Activated naive CD4-positive, alpha-beta T cell treated with anti-CD3 and anti-CD28 coated beads for 36 hours (primary cell): ENCODE results near the gene EML2. TPM values are rescaled to one million over a fixed set of nuclear protein-coding genes. Genes with fewer than 3 reads are reported as not detected.
"Not testable (repeated sequence)": the region's sequence is repeated elsewhere in the genome, so short reads cannot be mapped to it uniquely, and the experiment has no call there.

ENCODE experiments used
- CTCF ChIA-PET: fragments of 350-600 bp; sonication (Branson Sonifier 250); formaldehyde crosslinking; loops from one replicate; lab custom pipeline; 2021; ENCODE audit warnings: antibody characterized with exemption; lab: Charles Lee
- DNase-seq: peaks from one replicate; pipeline ENCODE4 v3.0.0-alpha.2; 2020
- H3K27ac Mint-ChIP-seq: one replicate; pipeline ENCODE4 v1.8.0; 2021; ENCODE audit warnings: mild to moderate bottlenecking, mixed read lengths
- H3K27me3 Mint-ChIP-seq: one replicate; pipeline ENCODE4 v1.8.0; 2021; ENCODE audit warnings: low read depth, mixed read lengths
- H3K36me3 Mint-ChIP-seq: one replicate; pipeline ENCODE4 v1.8.0; 2021; ENCODE audit warnings: low read depth, mixed read lengths
- H3K4me1 Mint-ChIP-seq: one replicate; pipeline ENCODE4 v1.8.0; 2021; ENCODE audit warnings: low read depth, mixed read lengths
- H3K4me3 Mint-ChIP-seq: one replicate; pipeline ENCODE4 v1.8.0; 2021; ENCODE audit warnings: mild to moderate bottlenecking, moderate library complexity, mixed read lengths
- H3K9me3 Mint-ChIP-seq: one replicate; pipeline ENCODE4 v1.8.0; 2021; ENCODE audit warnings: mixed read lengths
- intact Hi-C: fragments of 100-400 bp; cut with micrococcal nuclease; formaldehyde crosslinking; loops from one replicate; pipeline ENCODE4 v1.15.1; 2023
- total RNA-seq, 2 experiments: library from RNA; stranded (reverse); gene quantifications; one replicate each; pipeline ENCODE4 v1.2.3, GENCODE V29; 2021

The EML2 gene, protein sequence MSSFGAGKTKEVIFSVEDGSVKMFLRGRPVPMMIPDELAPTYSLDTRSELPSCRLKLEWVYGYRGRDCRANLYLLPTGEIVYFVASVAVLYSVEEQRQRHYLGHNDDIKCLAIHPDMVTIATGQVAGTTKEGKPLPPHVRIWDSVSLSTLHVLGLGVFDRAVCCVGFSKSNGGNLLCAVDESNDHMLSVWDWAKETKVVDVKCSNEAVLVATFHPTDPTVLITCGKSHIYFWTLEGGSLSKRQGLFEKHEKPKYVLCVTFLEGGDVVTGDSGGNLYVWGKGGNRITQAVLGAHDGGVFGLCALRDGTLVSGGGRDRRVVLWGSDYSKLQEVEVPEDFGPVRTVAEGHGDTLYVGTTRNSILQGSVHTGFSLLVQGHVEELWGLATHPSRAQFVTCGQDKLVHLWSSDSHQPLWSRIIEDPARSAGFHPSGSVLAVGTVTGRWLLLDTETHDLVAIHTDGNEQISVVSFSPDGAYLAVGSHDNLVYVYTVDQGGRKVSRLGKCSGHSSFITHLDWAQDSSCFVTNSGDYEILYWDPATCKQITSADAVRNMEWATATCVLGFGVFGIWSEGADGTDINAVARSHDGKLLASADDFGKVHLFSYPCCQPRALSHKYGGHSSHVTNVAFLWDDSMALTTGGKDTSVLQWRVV
- 100 to 1,000 TPM; 145 to 159 TPM for total RNA-seq

DNA sequence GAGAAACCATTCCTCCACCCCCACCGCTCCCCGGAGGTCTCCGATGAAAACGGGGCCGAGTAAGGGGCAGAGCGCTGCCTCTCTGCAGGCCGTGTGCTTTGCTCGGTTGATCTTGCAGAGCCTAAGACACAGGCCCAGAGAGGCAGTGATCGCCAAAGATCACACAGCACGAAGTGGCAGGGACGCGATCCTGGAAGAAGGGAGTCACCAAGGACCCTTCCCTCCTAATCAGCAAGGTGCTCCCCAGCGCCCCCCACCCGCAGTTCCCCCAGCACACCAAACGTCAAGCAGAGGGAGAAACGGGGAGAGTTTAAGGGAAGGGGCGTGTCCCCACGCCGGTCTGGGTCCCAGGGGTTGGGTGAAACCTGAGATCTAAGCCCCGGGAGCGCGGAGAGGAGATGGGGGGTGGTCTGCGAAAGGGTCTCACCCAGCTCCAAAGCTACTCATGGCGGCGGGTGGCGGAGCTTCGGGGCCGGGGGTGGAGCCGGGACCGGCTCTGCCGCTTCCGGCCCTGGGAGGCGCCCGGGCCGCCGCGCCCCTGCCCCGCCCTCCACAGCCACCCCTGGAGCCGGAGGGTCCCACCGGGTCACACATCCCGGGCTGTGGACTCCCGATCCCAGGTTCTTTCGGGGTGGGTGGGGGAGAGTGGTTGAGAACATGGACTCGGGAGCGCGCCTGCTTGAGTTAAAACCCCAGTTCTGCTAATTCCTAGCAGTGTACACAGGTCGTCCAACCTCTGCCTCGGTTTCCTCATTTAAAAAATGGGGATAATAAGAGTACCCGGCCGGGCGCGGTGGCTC is at the start of gene EML2:
EML2 (minus strand) TSS at position 468 of the 800 bp plus-strand sequence; CDS start at position 447, 21 bp downstream.
- DNase-seq, result peak; percentile 67
- H3K4me3 Mint-ChIP-seq, result peak within 1 kb of the TSS; percentile 92
- CTCF ChIA-PET, result interaction anchor here (0.9 to 1.4 kb wide), 4 partner anchors 8 to 81 kb away, joined by 3 to 4 read pairs (median 4); no protein-coding TSS in a partner anchor
- H3K27me3 Mint-ChIP-seq, result no peaks in the 10 kb centered on the region
- intact Hi-C loops, result no loop called here
- H3K9me3 Mint-ChIP-seq, result no peaks in the 10 kb centered on the region
- peak within 1 kb of the TSS; percentile 86 for H3K27ac Mint-ChIP-seq
- H3K4me1 Mint-ChIP-seq, result peaks cover 38% of the 10 kb centered on the region
- H3K36me3 Mint-ChIP-seq, result peaks cover 29% of the 10 kb centered on the region

DNA sequence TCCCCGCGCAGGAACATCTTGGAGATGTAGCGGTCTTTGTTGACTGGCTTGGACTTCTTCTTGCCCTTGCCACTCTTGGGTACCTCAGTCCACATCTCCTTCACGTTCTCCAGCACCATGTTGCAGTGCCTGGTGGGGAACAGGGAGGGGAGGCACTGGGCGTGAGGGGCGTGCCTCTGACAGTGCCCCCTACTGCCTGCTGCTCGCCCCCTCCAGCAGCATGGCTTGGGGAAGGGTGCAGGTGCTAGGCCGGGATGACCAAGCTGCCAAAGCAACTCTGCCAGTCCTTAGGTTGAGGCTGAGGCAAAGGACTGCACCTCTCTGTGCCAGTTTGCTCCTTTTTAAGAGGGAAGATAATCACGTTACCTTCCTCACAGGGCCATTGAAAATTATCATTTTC is 48.4 kb upstream of the EML2 start:
- DNase-seq, result no peak
- H3K4me3 Mint-ChIP-seq, result no peak overlapping the region
- intact Hi-C loops, result no loop called here
- H3K36me3 Mint-ChIP-seq, result peaks cover 39% of the 10 kb centered on the region
- no peak overlapping the region for H3K27ac Mint-ChIP-seq
- H3K27me3 Mint-ChIP-seq, result no peaks in the 10 kb centered on the region
- CTCF ChIA-PET, result interaction anchor here (1.0 to 2.2 kb wide), 2 partner anchors 9 to 11 kb away, joined by 3 to 6 read pairs; no protein-coding TSS in a partner anchor
- peaks cover 26% of the 10 kb centered on the region for H3K4me1 Mint-ChIP-seq
- no peaks in the 10 kb centered on the region for H3K9me3 Mint-ChIP-seq

DNA sequence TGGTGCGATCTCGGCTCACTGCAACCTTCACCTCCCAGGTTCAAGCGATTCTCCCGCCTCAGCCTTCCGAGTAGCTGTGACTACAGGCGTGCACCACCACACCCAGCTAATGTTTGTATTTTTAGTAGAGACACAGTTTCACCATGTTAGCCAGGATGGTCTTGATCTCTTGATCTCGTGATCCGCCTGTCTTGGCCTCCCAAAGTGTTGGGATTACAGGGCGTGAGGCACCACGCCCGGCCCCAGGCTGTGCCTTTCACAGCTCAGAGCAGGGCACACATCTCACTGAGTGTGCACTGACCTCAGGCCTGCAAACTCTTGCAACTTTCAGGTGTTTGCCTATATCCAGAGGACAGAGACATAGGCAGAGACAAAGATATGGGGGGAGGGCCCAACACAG is 45.8 kb upstream of the EML2 start:
- H3K27me3 Mint-ChIP-seq, H3K9me3 Mint-ChIP-seq, DNase-seq, intact Hi-C loops, H3K4me3 Mint-ChIP-seq, H3K27ac Mint-ChIP-seq: not testable (repeated sequence)
- CTCF ChIA-PET, result interaction anchor here (0.9 kb wide), 1 partner anchor 45 kb away, joined by 4 read pairs; the partner anchor contains the start of gene FBXO46
- Mint-ChIP-seq H3K4me1 (peaks cover 22% of the 10 kb centered on the region), H3K36me3 (peaks cover 34% of the 10 kb centered on the region)

DNA sequence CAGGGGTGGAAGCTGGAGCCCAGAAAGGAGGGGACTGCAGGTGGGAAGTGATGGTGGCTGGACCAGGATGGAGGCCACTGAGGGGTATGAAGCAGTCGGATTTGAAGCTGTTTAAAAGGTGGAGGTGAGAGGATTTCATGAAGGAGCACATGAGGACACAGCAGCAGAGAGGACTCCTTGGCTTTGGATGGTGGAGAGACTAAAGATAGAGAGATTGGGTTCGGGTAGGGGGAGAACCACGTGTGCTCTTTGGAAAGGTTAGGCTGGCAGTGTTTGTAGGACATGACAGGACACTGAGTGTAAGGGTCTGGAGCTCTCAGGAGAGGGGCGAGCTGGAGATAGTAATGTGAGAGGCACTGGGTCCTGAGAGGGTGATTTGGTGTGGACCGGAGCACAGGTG is 43.7 kb upstream of the EML2 start:
- Mint-ChIP-seq H3K36me3 (peaks cover 23% of the 10 kb centered on the region), H3K4me3 (no peak overlapping the region), H3K9me3 (no peaks in the 10 kb centered on the region), H3K4me1 (peaks cover 13% of the 10 kb centered on the region), H3K27ac (no peak overlapping the region), H3K27me3 (no peaks in the 10 kb centered on the region)
- CTCF ChIA-PET, result interaction anchor here (1.1 to 8.2 kb wide), 2 partner anchors 9 to 25 kb away, joined by 3 to 73 read pairs; partner anchors contain the start of genes QPCTL and SNRPD2
- DNase-seq, result no peak
- intact Hi-C loops, result no loop called here

DNA sequence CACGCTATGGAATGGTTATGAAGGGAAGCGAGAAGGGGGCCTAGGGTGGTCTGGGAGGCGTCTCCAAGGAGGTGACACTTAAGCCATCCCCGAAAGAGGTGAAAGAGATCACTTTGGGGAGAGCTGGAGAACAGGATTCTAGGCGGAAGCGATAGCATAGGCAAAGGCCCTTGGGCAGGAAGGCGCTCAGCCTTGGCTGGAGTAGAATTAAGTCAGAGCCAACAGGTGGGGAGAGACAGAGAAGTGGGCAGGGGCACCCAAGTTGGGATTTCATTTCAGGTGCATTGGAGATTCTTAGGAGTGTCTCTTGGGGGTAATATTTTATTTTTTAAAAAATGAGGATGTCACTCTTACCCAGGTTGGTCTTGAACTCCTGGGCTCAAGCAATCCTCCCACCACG is 42.9 kb upstream of the EML2 start:
- intact Hi-C loops, result no loop called here
- H3K9me3 Mint-ChIP-seq, result no peaks in the 10 kb centered on the region
- peaks cover 15% of the 10 kb centered on the region for H3K4me1 Mint-ChIP-seq
- peaks cover 21% of the 10 kb centered on the region for H3K36me3 Mint-ChIP-seq
- CTCF ChIA-PET, result interaction anchor here (0.6 to 8.2 kb wide), 3 partner anchors 10 to 35 kb away, joined by 3 to 73 read pairs (median 3); partner anchors contain the start of genes QPCTL and SNRPD2
- DNase-seq, result no peak
- no peaks in the 10 kb centered on the region for H3K27me3 Mint-ChIP-seq
- H3K4me3 Mint-ChIP-seq, result no peak overlapping the region
- H3K27ac Mint-ChIP-seq, result no peak overlapping the region

DNA sequence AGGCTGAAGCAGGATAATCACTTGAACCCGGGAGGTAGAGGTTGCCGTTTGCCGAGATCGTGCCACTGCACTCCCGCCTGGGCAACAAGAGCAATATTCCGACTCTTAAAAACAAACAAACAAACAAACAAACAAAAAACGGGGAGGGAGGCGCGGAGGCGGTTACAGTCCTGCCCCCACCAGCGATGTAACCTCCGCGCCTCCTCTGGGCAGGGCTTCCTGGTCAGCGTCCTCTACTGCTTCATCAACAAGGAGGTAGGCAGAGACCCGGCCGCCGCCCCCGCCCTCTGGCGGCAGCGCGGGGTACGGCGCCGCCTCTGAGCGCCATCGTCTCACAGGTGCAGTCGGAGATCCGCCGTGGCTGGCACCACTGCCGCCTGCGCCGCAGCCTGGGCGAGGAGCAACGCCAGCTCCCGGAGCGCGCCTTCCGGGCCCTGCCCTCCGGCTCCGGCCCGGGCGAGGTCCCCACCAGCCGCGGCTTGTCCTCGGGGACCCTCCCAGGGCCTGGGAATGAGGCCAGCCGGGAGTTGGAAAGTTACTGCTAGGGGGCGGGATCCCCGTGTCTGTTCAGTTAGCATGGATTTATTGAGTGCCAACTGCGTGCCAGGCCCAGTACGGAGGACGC is 42.3 kb upstream of the EML2 start:
- peak overlapping the region; percentile 71 for H3K4me3 Mint-ChIP-seq
- no peaks in the 10 kb centered on the region for H3K27me3 Mint-ChIP-seq
- intact Hi-C loops, result loop anchor here (1.0 kb wide), 4 partner anchors 11 to 158 kb away; partner anchors contain the start of genes GIPR and QPCTL
- no peaks in the 10 kb centered on the region for H3K9me3 Mint-ChIP-seq
- peaks cover 20% of the 10 kb centered on the region for H3K4me1 Mint-ChIP-seq
- CTCF ChIA-PET, result interaction anchor here (0.8 to 8.2 kb wide), 7 partner anchors 10 to 241 kb away, joined by 3 to 73 read pairs (median 5); partner anchors contain the start of genes QPCTL and SNRPD2
- H3K27ac Mint-ChIP-seq, result no peak overlapping the region
- DNase-seq, result peak; percentile 90
- peaks cover 16% of the 10 kb centered on the region for H3K36me3 Mint-ChIP-seq

DNA sequence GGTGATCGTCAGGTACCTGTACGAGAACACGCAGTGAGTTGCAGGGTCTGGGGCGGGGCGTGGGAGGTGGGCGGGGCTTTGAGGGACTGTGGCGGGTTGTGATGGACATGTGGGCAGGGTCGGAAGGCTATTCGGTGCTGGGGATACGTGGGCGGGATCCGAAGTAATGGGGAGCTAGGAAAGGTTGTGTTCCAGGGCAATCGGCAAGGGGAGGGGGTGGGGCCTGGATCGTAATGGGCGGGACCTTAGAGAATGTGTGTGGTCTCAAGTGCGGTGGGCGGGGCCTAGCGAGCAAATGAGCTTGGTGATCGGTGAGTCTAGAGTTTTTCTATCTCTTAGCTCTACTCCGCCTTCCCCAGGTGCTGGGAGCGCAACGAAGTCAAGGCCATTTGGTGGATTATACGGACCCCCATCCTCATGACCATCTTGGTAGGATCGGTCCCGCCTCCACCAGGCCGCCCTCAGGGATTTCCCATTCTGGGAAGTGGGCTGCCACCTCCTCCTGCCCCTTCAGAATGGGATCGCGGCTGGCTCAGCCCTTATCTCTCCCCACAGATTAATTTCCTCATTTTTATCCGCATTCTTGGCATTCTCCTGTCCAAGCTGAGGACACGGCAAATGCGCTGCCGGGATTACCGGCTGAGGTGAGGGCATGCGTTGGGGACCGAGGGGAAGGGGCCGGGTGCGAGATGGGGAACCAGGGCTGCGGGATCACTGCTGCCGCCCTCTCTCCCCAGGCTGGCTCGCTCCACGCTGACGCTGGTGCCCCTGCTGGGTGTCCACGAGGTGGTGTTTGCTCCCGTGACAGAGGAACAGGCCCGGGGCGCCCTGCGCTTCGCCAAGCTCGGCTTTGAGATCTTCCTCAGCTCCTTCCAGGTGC is 38.4 kb upstream of the EML2 start:
- no peaks in the 10 kb centered on the region for H3K27me3 Mint-ChIP-seq

DNA sequence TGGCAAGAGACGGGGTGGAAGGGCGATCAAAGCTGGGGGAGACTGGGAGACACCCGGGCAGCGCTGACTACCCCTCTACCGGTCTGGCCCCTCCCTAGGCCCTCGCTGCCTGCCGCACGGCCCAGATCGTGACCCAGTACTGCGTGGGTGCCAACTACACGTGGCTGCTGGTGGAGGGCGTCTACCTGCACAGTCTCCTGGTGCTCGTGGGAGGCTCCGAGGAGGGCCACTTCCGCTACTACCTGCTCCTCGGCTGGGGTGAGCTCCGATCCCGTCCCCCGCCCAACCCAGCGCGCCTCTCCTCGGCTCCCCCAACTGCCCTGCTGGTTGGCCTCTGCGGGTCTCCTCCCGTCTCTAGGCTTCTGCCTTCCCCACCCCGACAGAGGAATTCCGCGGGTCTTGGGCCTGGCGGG is 37.7 kb upstream of the EML2 start:
- Mint-ChIP-seq H3K4me3 (peak overlapping the region; percentile 60), H3K4me1 (peaks cover 15% of the 10 kb centered on the region), H3K27ac (no peak overlapping the region), H3K36me3 (no peaks in the 10 kb centered on the region), H3K9me3 (no peaks in the 10 kb centered on the region), H3K27me3 (no peaks in the 10 kb centered on the region)
- intact Hi-C loops, result loop anchor here (1.0 to 2.0 kb wide), 3 partner anchors 8 to 40 kb away; partner anchors contain the start of gene QPCTL
- CTCF ChIA-PET, result interaction anchor here (0.8 to 8.2 kb wide), 7 partner anchors 11 to 118 kb away, joined by 3 to 73 read pairs (median 6); partner anchors contain the start of genes QPCTL and SNRPD2
- DNase-seq, result peak; percentile 63

More for the DNA sequence above, 38.4 kb upstream of the EML2 start:
- peaks cover 18% of the 10 kb centered on the region for H3K4me1 Mint-ChIP-seq
- peak overlapping the region; percentile 36 for H3K27ac Mint-ChIP-seq
- CTCF ChIA-PET, result interaction anchor here (0.6 to 8.2 kb wide), 9 partner anchors 10 to 119 kb away, joined by 3 to 73 read pairs (median 6); partner anchors contain the start of genes QPCTL and SNRPD2
- peak; percentile 97 for DNase-seq
- no peaks in the 10 kb centered on the region for H3K36me3 Mint-ChIP-seq
- H3K9me3 Mint-ChIP-seq, result no peaks in the 10 kb centered on the region
- intact Hi-C loops, result loop anchor here (1.0 to 2.0 kb wide), 3 partner anchors 8 to 40 kb away; partner anchors contain the start of gene QPCTL
- H3K4me3 Mint-ChIP-seq, result peak overlapping the region; percentile 72

DNA sequence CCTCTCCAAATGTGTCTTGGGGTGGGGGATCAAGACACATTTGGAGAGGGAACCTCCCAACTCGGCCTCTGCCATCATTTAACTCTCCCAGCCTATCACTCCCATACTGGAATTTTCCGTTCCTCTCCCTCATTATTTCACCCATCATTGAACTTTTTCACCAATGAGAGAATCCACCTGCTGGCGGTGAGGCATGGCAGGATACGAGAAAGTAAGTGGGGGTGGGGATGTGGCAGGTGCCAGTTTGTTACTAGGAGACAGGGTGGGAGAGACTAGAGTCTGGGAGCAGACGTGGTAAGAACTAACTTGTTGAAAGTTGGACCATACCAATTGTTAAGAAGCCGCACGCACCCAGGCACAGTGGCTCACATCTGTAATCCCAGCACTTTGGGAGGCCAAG is 35.7 kb upstream of the EML2 start:
- CTCF ChIA-PET, result interaction anchor here (8.2 kb wide), 1 partner anchor 17 kb away, joined by 73 read pairs; the partner anchor contains the start of genes QPCTL and SNRPD2

DNA sequence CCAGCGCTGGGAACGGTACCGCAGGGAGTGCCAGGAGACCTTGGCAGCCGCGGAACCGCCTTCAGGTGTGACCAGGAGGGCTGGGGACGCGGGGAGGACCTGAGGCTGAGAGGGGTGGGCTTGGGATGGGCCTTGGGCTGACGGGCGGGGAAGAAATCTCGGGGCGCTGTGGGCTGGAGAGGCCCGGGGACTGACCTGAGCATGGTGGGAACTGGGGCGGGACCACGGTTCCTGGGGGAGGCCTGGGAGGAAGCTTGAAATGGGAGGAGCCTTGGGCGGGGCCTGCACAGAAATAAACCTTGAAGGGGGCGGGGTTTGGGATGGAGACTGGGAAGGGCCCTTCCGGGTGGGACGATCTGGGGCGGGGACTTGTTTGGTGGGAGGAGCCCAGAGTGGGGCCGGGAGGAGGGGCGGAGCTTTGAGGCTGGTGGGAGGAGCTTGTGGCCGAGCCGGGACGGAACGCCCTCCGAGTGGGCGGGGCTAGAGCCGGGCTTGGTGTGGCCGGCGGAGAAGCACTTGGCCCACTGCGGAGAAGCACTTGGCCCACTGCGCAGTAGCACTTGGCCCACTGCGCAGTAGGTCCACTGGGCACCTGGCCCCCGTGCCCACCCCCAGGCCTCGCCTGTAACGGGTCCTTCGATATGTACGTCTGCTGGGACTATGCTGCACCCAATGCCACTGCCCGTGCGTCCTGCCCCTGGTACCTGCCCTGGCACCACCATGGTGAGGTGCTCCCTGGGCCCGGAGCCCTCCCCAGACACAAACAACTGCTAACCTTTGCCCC is 31.7 kb upstream of the EML2 start:
- Mint-ChIP-seq H3K36me3 (no peaks in the 10 kb centered on the region), H3K27ac (no peak overlapping the region), H3K4me3 (peak overlapping the region; percentile 41), H3K9me3 (no peaks in the 10 kb centered on the region), H3K27me3 (peaks cover 20% of the 10 kb centered on the region), H3K4me1 (peaks cover 36% of the 10 kb centered on the region)
- intact Hi-C loops, result no loop called here
- DNase-seq, result peak; percentile 78
- CTCF ChIA-PET, result interaction anchor here (1.0 kb wide), 2 partner anchors 10 to 28 kb away, joined by 4 read pairs; no protein-coding TSS in a partner anchor

More for the DNA sequence above, 35.7 kb upstream of the EML2 start:
- H3K27ac Mint-ChIP-seq, result no peak overlapping the region
- intact Hi-C loops, result no loop called here
- no peak for DNase-seq
- no peaks in the 10 kb centered on the region for H3K9me3 Mint-ChIP-seq
- no peak overlapping the region for H3K4me3 Mint-ChIP-seq
- H3K27me3 Mint-ChIP-seq, result peaks cover 10% of the 10 kb centered on the region
- no peaks in the 10 kb centered on the region for H3K36me3 Mint-ChIP-seq
- peaks cover 24% of the 10 kb centered on the region for H3K4me1 Mint-ChIP-seq
